ENCODE data around the gene WDR41. TPM values are rescaled to one million over a fixed set of nuclear protein-coding genes. Genes with fewer than 3 reads are reported as not detected.

The WDR41 gene
- total and polyA plus RNA-seq, 2 of the 4 experiments (the other 2 are of a cell fraction): 38.1 to 72.1 TPM

- Histone ChIP-seq H4K91ac (ENCODE audit: insufficient read depth, low read depth, low read length) (no peak overlapping the region), H3K27me3 (ENCODE audit: control insufficient read depth, insufficient read depth, low read length) (no peaks in the 10 kb centered on the region), H4K8ac (ENCODE audit: low read depth in 2 of 2, low read length in 2 of 2) (no peak overlapping the region), H4K5ac (ENCODE audit: low read depth, low read length) (no peak overlapping the region), H3K9me1 (ENCODE audit: insufficient read depth, low read length) (peaks cover 9% of the 10 kb centered on the region), H3K4me1 (ENCODE audit: control insufficient read depth, insufficient read depth, low read length) (peaks cover 11% of the 10 kb centered on the region), H3K9me3 (ENCODE audit: control insufficient read depth, insufficient read depth, low read length) (no peaks in the 10 kb centered on the region), H2BK5ac (ENCODE audit: low read depth, low read length, poor library complexity, severe bottlenecking) (no peak overlapping the region), H3K79me1 (ENCODE audit: low read depth in 1 of 2, low read length in 2 of 2) (no peaks in the 10 kb centered on the region; a peak in 1 of 4 replicates), H3K4me2 (ENCODE audit: low read depth, low read length) (no peak overlapping the region), H3K36me3 (ENCODE audit: control insufficient read depth, insufficient read depth, low read length) (no peaks in the 10 kb centered on the region; the same call in 1 of the 2 replicates), H4K20me1 (ENCODE audit: insufficient read depth, low read length) (no peaks in the 10 kb centered on the region), H3K27ac (ENCODE audit: insufficient read depth, low read length) (no peak overlapping the region), H3K56ac (ENCODE audit: extremely low read depth, insufficient read depth, low read length) (no peak overlapping the region), H3K4me3 (ENCODE audit: insufficient read depth, low read depth, low read length) (no peak overlapping the region), H2BK20ac (ENCODE audit: low read depth, low read length) (no peak overlapping the region), H2BK15ac (ENCODE audit: low read depth, low read length) (no peak overlapping the region), H3K18ac (ENCODE audit: low read depth, low read length) (no peak overlapping the region), H2BK120ac (ENCODE audit: low read depth, low read length) (no peak overlapping the region), H3K14ac (replicated peaks; ENCODE audit: low read depth, low read length) (no peak overlapping the region), H2AK5ac (ENCODE audit: low read depth, low read length) (no peak overlapping the region), H3K9ac (ENCODE audit: low read depth, low read length) (no peak overlapping the region), H2AK9ac (replicated peaks; ENCODE audit: low read depth, low read length, poor library complexity) (no peak overlapping the region), H2AFZ (replicated peaks; ENCODE audit: low read length, poor library complexity) (no peak overlapping the region), H3K23ac (ENCODE audit: low read depth, low read length) (no peak overlapping the region), H3K4ac (ENCODE audit: low read depth, low read length) (no peak overlapping the region)
- in situ Hi-C loops (cut with MboI; ENCODE audit: low sequenced_read_pairs): no loop called here
- no peak for ATAC-seq (ENCODE audit: low read depth)
- CTCF ChIA-PET: interaction anchor here (0.5 to 0.9 kb wide), 2 partner anchors 13 to 584 kb away, joined by 4 to 5 read pairs; no protein-coding TSS in a partner anchor
- no peak for DNase-seq
- intact Hi-C loops (cut with micrococcal nuclease): no loop called here
- TF ChIP-seq ELK1 (IDR thresholded peaks at IDR 0.05; ENCODE audit: borderline replicate concordance, low read depth, low read length) (no peak), CEBPB (IDR thresholded peaks at IDR 0.05; ENCODE audit: low read depth, low read length) (no peak), RCOR1 (IDR thresholded peaks at IDR 0.05; ENCODE audit: insufficient replicate concordance, low read length) (no peak), CTCF (conservative IDR thresholded peaks at IDR 0.05; ENCODE audit: low read depth, low read length) (no peak), POLR2A (IDR thresholded peaks at IDR 0.05; ENCODE audit: low read depth, low read length) (no peak), SMC3 (IDR thresholded peaks at IDR 0.05; ENCODE audit: low read depth, low read length) (no peak), MXI1 (IDR thresholded peaks at IDR 0.05; ENCODE audit: borderline replicate concordance, low read depth, low read length) (no peak), BHLHE40 (IDR thresholded peaks at IDR 0.05; ENCODE audit: low read depth, low read length) (no peak), USF2 (IDR thresholded peaks at IDR 0.05; ENCODE audit: low read depth, low read length) (no peak), MAZ (IDR thresholded peaks at IDR 0.05; ENCODE audit: borderline replicate concordance, low read depth, low read length) (no peak), FOS (IDR thresholded peaks at IDR 0.05; ENCODE audit: low read depth, low read length) (no peak), RFX5 (IDR thresholded peaks at IDR 0.05; ENCODE audit: low read depth, low read length) (no peak)
- BruUV-seq (replicated peaks): no TSS peak
- dilution Hi-C loops (cut with HindIII; ENCODE audit: low sequenced_read_pairs, unreplicated experiment): no loop called here
- POLR2A ChIA-PET (ENCODE audit: unreplicated experiment): no interaction called here
- no CpG with 5 or more reads among the region's 2 CpGs for WGBS, 2 experiments (ENCODE audit: extremely low coverage in 2 of 2, insufficient read length in 1 of 2)
These were observed 68.9 kb downstream of the WDR41 start for GRCh38 chr5:77423022-77423750.

Data from IMR-90 (cell line).